BJ (cell line): Measurements from ENCODE around the gene CRX. TPM values are rescaled to one million over a fixed set of nuclear protein-coding genes. Genes with fewer than 3 reads are reported as not detected.
"Not testable (repeated sequence)": the region's sequence is repeated elsewhere in the genome, so short reads cannot be mapped to it uniquely, and the experiment has no call there.

Source experiments
- CTCF ChIA-PET: fragments of 350-600 bp; formaldehyde crosslinking; extraction: SDS; loops from one replicate; lab custom pipeline; 2021; ENCODE audit warnings: antibody characterized with exemption, inconsistent platforms; lab: Yijun Ruan, JAX
- POLR2A ChIA-PET: fragments of 300-600 bp; sonication (Branson Sonifier 250); formaldehyde crosslinking; extraction: SDS; loops from one replicate; lab custom pipeline; 2021; ENCODE audit warnings: antibody characterized with exemption; lab: Charles Lee
- DNase-seq: peaks from one replicate; pipeline ENCODE4 v3.0.0-alpha.2; 2011; ENCODE audit warnings: low read depth
- H3K27me3 ChIP-seq: 2 replicates; pipeline ENCODE4 v1.6.0; 2011; ENCODE audit warnings: low read length; ENCODE audit not compliant: control insufficient read depth, insufficient read depth
- H3K36me3 ChIP-seq: 2 replicates; pipeline ENCODE4 v1.5.1; 2011; ENCODE audit warnings: low read length; ENCODE audit not compliant: control insufficient read depth, insufficient read depth
- H3K4me3 ChIP-seq: 2 replicates; pipeline ENCODE4 v1.5.1; 2011; ENCODE audit warnings: low read depth, mild to moderate bottlenecking, control low read depth, low read length
- polyA plus RNA-seq: library from polyadenylated mRNA; depleted of rRNA; stranded (reverse); fragments of >200 nt; gene quantifications from 2 replicates; pipeline ENCODE4 v1.2.3, GENCODE V29; 2011
- TF ChIP-seq, protein P1 (sequence below): IDR thresholded peaks from 2 replicates; pipeline ENCODE4 v1.5.1; 2011; ENCODE audit warnings: low read depth, mild to moderate bottlenecking, control low read depth, inconsistent platforms, low read length, moderate library complexity; ENCODE audit not compliant: insufficient read depth

The CRX gene
- polyA plus RNA-seq, 1 experiment = not detected

DNA sequence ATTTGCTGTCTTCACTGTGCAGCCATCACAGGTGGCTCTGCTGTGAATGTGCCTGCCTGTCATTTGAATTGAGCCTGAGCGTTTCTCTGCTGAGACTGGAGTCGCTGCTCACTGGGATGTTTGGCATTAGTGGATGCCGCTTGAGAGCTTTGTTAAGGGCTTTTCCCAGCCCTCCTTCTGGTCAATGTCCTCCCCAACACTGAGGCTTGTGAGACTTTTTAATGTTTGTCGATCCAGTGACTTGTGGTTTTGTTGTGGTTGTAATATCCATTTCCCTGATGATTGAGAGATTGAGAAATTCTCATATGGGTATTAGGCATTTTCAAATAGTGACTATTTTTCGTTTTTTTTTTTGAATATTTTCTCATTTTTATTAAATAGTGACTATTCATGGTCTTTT is 39.9 kb downstream of the CRX start:
- DNase-seq = no peak
- ChIA-PET POLR2A (no interaction called here), CTCF (interaction anchor here (1.2 kb wide), 1 partner anchor 71 kb away, joined by 3 read pairs; no protein-coding TSS in a partner anchor)
- Histone ChIP-seq H3K27me3 (no peaks in the 10 kb centered on the region), H3K36me3 (no peaks in the 10 kb centered on the region), H3K4me3 (no peak overlapping the region)
- TF ChIP-seq, protein P1, sequence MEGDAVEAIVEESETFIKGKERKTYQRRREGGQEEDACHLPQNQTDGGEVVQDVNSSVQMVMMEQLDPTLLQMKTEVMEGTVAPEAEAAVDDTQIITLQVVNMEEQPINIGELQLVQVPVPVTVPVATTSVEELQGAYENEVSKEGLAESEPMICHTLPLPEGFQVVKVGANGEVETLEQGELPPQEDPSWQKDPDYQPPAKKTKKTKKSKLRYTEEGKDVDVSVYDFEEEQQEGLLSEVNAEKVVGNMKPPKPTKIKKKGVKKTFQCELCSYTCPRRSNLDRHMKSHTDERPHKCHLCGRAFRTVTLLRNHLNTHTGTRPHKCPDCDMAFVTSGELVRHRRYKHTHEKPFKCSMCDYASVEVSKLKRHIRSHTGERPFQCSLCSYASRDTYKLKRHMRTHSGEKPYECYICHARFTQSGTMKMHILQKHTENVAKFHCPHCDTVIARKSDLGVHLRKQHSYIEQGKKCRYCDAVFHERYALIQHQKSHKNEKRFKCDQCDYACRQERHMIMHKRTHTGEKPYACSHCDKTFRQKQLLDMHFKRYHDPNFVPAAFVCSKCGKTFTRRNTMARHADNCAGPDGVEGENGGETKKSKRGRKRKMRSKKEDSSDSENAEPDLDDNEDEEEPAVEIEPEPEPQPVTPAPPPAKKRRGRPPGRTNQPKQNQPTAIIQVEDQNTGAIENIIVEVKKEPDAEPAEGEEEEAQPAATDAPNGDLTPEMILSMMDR = no peak

DNA sequence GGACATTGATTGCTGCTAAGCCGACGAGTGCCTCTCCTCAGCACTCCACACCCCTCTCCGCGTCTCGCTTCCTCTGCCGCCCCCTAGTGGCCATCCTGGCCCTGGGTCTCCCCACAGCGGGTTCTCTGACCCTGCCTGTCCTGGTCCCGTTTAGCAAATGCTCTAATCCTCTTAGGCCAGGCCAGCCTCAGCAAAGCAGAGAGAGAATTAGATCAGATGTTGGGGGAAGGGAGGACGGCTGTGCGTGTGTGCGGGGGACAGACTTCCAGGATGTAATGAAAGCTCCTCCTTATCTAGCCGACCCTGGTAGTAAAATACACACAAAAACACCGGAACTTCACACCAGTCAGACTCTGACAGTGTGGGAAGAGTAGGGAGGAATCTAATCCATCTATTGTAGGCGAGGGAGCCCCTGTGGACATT is 41.8 kb downstream of the CRX start:
- POLR2A ChIA-PET = no interaction called here
- no peak overlapping the region for H3K4me3 ChIP-seq
- H3K36me3 ChIP-seq = no peaks in the 10 kb centered on the region
- TF ChIP-seq, protein P1 = peak; percentile 99
- no peak for DNase-seq
- H3K27me3 ChIP-seq = no peaks in the 10 kb centered on the region
- CTCF ChIA-PET = interaction anchor here (0.7 to 3.8 kb wide), 18 partner anchors 9 to 98 kb away, joined by 3 to 18 read pairs (median 6); no protein-coding TSS in a partner anchor

GRCh38 chr19:47865166-47865565 is 43.4 kb downstream of the CRX start:
- ChIA-PET POLR2A (no interaction called here), CTCF (interaction anchor here (0.7 to 3.8 kb wide), 9 partner anchors 9 to 152 kb away, joined by 3 to 18 read pairs (median 10); no protein-coding TSS in a partner anchor)
- Histone ChIP-seq H3K4me3 (no peak overlapping the region), H3K27me3 (no peaks in the 10 kb centered on the region), H3K36me3 (no peaks in the 10 kb centered on the region)
- TF ChIP-seq, protein P1 = no peak
- DNase-seq = no peak

GRCh38 chr19:47878906-47879305 is 57.2 kb downstream of the CRX start:
- POLR2A ChIA-PET = no interaction called here
- CTCF ChIA-PET = no interaction called here
- peaks cover 2% of the 10 kb centered on the region; the same call in 1 of the 2 replicates for H3K27me3 ChIP-seq
- H3K36me3 ChIP-seq = no peaks in the 10 kb centered on the region
- no peak for DNase-seq
- H3K4me3 ChIP-seq = no peak overlapping the region
- TF ChIP-seq, protein P1 = no peak

GRCh38 chr19:47879385-47879784 is 57.6 kb downstream of the CRX start:
- H3K27me3 ChIP-seq, H3K4me3 ChIP-seq, DNase-seq, POLR2A ChIA-PET, H3K36me3 ChIP-seq: not testable (repeated sequence)
- CTCF ChIA-PET = interaction anchor here (2.5 kb wide), 1 partner anchor 11 kb away, joined by 10 read pairs; no protein-coding TSS in a partner anchor

DNA sequence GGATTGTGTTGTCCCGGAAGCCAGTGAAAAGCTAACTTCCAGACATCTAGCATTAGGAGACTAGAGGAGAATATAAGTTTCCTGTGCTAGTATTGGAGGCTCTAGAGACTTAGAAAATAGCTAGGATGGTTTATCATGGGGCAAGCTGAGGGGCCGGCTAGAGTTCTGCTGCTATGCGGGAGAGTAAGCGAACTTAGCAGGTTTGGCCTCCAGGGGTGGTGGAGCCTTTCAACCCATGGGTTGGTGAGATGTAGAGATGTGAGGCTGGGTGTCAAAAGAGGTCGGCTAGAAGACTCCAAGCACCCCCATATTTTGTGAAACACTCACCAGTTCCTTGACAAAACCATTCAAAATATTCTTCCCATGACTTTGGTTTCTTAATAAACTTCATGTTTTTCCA is 60.0 kb downstream of the CRX start:
- Histone ChIP-seq H3K36me3 (no peaks in the 10 kb centered on the region), H3K27me3 (peaks cover 3% of the 10 kb centered on the region), H3K4me3 (no peak overlapping the region)
- CTCF ChIA-PET = interaction anchor here (2.5 kb wide), 1 partner anchor 13 kb away, joined by 10 read pairs; no protein-coding TSS in a partner anchor
- DNase-seq = no peak
- TF ChIP-seq, protein P1 = no peak
- POLR2A ChIA-PET = no interaction called here
